HG03039 (cell line): ENCODE measurements around the gene XRCC3.
"Not testable (repeated sequence)": the region's sequence is repeated elsewhere in the genome, so short reads cannot be mapped to it uniquely, and the experiment has no call there.

ENCODE experiments used
- ATAC-seq: cut with Tn5 transposase; IDR thresholded peaks from one replicate; pipeline ENCODE4 v1.9.1; 2021; ENCODE audit warnings: mild to moderate bottlenecking, moderate library complexity; ENCODE audit not compliant: unreplicated experiment

The XRCC3 gene

DNA sequence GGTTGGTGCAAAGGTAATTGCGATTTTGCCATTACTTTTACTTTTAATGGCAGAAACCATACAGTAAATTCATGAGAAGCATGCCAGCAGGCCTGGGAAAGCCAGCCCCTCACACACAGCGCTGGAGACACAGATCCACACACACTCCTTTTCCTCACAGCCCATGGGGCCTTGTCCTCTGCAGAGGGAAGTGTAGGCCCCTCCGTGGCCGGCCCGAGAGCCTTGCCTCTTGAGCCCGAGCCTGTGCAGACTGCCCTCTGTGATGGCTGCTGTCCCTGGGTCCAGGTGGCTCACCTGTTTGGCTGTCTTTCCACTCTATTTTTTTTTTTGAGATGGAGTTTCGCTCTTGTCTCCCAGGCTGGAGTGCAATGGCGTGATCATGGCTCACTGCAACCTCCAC is 39.3 kb downstream of the XRCC3 start:
- no peak for ATAC-seq

DNA sequence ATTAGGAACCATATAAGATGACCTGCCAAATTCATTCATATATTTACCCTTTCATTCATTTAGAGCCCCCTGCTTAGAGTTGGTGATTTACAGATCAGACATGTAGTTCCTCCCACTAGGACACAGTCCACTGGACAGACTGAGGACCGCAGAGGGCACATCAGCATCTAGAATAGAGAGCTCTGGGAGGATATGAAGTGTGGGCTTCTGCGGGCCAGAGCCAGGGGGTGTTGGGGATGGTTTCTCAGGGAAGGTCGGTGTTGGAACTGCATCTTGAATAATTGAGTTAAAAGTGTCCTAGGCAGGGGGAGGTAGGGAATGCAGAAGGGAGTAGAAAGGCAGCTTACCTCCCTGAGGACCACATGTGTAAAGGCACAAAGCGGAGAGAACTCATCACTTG is 43.3 kb downstream of the XRCC3 start:
- no peak for ATAC-seq

DNA sequence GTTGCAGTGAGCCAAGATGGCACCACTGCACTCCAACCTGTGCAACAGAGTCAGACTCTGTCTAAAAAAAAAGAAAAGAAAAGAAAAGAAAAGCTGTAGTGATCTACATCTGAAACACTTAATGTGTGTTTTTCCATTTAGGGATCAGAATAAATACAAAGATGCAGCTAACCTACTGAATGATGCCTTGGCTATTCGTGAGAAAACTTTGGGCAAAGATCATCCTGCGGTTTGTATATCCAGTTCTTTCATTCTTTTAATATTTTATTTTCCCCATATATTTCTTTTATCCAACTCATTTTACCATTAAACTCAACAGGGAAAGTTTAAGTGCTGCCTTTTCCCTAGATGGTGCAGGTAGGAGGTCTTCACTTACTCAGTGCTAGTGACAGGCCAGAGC is 45.9 kb downstream of the XRCC3 start:
- ATAC-seq = no peak

DNA sequence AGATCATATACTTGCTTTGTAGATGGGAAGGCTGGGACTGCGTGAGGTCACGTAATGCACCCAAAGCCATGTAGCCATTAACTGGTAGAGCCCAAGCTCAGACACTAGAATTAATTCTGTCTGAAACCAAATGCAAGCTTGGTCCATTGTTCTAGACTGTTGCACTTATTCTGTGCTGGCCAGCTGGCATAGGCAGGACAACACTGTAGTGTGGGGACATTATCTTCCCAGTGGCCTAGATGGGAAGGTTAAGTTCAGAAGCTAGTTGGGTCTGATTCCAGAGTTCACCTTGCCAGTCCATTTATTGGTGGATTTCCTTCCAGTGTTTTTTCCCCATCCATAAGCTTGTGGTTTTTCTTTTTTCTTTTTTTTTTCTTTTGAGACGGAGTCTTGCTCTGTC is 47.1 kb downstream of the XRCC3 start:
- no peak for ATAC-seq

DNA sequence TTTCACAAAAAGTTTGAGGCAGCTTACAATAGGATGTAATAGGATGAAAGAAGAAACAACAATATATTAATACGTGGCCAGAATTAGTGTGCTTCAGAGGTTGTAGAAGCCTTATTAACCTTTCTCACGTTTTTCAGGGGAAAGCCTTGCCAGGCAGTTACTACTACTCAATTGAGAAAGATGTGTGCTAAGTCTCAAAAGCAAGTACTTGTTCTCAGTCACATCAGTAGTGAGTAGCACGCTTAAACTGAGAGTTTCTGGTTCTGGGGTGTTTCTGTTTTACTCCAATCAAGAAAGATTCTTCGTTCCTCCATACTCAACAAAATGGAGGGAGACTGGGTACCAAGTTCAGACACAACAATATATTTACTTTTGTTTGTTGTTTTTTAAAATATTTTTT is 47.6 kb downstream of the XRCC3 start:
- no peak for ATAC-seq

DNA sequence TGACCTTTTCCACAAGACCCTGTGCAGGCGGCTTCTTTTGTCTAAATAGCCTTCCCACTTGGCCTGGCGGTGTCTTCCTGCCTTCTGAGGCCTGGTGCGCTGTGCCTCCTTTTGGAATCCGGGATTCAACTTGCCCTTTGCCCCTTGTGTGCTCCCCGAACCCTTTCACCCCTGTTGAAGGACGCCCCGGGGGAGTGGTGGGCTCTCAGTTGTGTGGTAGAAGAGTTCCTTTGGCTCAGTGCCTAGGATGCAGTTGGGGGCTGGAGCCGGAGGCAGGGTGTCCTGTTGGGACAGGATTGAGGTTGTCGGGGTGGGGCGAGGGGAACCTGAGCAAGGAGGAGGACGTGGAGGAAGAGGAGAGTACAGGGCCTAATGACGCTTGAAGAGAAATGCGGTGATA is 51.7 kb downstream of the XRCC3 start:
- ATAC-seq = no peak

DNA sequence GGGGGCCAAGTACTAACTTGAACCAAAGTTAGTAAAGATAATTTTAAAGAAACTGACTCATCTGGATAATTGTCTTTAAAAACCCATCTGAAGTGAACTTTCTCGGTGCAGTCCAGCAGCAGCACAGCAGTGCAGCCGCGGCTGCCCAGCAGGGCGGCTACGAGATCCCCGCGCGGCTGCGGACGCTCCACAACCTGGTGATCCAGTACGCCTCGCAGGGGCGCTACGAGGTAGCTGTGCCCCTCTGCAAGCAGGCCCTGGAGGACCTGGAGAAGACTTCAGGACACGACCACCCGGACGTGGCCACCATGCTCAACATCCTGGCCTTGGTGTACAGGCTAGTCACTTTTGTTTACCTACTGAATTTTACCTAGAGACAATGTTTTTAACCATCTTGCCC is 52.7 kb downstream of the XRCC3 start:
- ATAC-seq = no peak

DNA sequence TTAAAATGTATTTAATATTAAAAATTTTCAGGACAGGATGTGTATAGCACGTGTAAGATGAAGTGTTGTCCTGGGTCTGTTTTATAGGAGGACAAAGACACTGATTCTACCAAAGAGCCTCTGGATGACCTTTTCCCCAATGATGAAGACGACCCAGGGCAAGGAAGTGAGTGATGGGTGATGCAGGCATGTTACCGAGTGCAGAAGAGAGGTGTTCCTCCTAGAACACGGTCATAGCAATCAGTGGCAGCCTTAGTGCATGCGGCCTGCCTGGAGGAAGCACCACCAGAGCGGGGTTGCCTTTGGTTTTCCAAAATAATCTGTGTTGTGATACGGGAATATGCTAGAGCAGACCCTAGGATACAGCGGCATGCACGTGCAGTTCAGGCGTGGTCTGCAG is 53.2 kb downstream of the XRCC3 start:
- ATAC-seq = no peak

DNA sequence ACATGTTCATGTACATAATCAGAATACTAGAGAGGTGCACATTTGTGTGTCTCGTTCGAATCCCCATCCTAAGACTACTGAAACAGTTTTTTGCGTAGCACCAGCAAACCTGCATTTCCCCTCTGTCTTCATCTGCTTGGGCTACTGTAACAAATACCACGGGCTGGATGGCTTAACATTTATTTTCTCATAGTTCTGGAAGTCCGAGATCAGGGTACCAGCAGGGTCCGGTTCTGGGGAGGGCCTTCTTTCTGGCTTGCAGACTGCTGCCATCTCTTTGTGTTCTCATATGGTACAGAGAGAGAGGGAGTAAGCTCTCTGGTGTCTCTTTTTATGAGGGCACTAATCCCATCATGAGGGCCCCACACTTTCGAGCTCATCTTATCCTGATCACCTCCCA is 55.6 kb downstream of the XRCC3 start:
- no peak for ATAC-seq

DNA sequence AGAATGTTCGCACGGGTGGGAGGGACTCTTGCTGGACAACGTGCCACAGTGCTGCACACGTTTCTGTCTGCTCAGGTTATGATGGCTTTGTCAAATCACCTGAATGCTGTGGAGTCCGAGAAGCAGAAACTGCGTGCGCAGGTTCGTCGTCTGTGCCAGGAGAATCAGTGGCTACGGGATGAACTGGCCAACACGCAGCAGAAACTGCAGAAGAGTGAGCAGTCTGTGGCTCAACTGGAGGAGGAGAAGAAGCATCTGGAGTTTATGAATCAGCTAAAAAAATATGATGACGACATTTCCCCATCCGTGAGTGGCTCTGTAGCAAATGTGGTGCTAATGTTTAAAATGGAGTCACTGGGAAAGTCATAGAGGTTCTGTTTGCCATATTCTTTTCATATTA is 57.8 kb downstream of the XRCC3 start:
- no peak for ATAC-seq

DNA sequence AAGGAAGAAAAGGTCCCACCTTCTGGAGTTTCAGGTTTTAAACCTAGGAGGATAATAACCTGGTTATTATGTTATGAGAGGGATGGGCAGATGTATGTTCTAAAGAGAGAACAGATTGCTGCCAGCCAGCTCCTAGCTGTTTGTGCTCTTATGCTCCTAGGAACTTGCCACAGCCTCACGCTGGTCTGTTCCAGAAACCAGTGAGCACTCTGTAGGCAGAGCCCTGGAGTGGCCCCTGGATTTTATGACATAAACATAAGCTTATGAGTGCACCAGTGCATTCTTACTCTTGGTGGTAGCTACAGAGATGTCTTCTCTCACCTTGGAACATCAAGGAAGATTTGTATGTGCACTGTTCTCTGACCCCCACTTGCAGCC is 58.5 kb downstream of the XRCC3 start:
- ATAC-seq = no peak

DNA sequence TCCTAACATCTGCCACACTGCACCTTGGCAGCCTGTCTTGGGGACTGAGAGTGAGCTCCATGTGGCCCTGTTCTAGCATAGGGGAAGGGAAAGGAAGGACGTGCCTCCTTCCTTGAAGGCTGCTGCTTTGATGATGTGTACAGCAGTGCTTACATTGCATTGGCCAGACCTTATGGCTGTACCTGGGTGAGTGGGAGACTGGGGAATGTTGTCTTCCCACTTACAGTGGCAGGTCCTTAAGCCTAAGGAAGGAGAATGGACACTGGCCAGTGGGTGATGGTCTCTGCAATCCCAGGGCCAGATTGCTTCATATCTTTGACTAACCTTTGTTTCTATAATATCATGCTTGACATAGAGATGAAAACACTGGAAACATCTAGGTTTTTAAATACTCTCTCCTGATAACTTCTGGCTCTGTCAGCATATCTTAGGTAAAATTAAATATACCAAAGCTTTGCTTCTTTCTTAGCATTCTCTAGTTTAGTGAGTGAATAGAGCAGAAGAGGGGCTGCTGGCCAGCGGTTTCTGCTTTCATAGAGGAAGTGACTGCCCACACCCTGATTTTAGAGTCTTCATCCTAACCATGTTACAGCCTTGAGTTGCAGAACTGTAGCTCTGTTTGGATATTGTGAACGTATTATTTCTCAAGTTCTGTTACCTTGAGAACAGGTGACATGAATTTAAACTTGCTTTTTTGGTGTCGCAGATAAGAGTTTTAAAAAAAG is 59.1 kb downstream of the XRCC3 start:
- no peak for ATAC-seq

DNA sequence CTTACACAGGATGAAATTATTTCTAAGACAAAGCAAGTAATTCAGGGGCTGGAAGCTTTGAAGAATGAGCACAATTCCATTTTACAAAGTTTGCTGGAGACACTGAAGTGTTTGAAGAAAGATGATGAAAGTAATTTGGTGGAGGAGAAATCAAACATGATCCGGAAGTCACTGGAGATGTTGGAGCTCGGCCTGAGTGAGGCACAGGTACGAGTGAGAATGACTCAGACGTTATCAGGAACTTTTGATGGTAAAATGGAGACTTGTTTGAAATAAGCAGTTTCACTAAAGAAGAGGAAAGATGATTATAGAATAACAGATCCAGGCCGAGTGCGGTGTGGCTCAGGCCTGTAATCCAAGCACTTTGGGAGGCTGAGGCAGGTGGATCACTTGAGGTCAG is 60.6 kb downstream of the XRCC3 start:
- no peak for ATAC-seq

DNA sequence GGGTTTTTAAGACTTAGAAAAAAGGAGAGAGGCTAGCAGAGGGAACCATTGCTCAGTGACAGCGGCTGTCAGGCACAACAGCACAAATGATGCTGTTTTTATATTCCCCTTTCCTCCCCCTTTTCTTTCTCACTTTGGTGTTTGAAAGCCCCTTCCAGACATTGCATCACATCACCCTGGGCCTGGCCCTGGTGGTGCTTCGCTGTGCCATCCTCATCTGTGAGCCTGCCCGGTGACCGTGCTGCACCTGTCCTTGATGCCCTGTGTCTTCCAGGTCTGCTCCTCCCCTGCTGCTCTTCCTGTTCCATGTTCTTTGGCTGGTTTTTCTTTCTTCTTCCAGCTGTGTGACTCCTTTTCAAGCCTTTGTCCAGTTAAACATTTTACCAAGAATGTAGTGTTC is 61.4 kb downstream of the XRCC3 start:
- ATAC-seq = no peak

DNA sequence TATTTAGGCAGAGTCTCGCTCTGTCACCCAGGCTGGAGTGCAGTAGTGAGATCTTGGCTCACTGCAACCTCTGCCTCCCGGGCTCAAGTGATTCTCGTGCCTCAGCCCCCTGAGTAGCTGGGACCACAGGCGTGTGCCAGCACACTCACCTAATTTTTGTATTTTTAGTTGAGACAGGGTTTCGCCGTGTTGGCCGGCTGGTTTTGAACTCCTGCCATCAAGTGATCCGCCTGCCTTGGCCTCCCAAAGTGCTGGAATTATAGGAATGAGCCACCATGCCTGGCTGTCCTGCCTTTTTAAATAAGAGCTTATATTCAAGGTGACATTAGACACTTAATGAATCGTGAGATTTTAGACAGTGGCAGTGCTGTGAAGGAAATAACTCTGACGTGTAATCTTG is 61.9 kb downstream of the XRCC3 start:
- not testable (repeated sequence) for ATAC-seq

DNA sequence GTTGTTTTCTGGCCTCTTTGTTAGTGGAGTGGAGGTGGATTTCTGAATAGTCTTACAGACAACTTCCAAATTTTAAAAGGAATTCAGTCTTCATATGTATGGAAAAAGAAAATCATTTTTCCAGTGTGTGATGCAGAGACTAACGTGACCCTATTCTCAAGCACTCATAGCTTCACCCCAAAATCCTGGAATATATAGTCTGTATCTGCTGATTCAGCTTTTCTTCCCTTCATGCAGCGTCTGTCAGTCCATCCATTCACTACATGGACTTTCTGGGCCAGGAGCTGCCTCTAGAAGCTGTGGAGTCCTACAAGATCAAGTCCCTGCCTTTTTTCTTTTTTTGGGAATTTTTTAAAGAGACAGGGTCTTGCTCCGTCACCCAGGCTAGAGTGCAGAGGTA is 62.4 kb downstream of the XRCC3 start:
- no peak for ATAC-seq

DNA sequence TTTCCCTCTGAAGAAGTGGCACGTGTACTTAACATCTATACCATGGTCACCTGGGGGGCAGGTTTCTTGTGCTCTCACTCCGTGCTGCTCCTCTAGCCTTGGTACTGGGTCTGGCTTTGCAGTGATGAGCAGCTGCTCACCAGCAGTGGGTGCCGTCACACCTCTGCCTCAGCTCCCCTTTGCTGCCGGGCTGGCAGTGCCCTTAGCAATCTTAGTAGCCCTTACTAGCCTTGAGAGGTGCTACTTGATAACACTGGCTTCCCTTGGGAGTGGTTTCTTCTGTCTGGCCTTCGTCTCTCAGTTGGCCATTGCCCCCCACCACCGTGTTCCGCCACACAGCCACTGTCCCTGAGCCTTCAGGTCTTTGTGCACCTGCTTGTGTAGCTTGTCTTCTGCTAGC is 63.7 kb downstream of the XRCC3 start:
- no peak for ATAC-seq

DNA sequence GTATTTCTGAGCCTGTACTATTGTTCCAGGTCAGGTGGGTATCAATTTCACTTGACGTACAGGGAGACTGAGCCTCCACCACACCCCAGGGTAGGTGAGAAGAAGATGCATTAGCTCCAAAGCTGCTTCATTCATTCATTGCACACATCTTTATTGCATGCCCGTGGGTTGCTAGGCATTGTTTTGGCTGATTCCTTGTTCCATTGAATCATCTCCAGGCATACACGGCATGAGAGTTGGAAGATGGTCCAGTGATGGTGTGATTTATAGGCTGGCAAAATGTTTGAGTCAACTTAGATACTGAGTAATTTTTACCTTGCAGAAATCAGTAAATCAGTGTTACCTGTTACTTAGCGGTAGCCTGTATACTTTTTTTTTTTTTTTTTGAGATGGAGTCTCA is 65.0 kb downstream of the XRCC3 start:
- no peak for ATAC-seq

DNA sequence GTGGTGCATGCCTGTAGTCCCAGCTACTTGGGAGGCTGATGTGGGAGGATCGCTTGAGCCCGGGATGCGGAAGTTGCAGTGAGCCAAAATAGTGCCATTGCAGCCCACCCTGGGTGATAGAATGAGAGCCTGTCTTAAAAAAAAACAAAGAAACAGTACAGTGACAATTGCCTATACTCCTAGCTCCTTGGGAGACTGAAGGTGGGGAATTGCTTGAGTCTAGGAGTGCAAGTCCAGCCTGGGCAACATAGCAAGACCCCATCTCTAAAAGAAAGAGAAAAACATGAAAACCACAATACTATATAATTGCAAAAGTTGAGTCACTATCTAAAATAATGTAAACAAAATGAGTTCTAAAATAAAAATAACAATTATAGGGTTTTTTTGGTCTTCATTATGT is 66.2 kb downstream of the XRCC3 start:
- ATAC-seq = no peak
